Measurements from ENCODE around the gene METTL13.

Gene METTL13

DNA sequence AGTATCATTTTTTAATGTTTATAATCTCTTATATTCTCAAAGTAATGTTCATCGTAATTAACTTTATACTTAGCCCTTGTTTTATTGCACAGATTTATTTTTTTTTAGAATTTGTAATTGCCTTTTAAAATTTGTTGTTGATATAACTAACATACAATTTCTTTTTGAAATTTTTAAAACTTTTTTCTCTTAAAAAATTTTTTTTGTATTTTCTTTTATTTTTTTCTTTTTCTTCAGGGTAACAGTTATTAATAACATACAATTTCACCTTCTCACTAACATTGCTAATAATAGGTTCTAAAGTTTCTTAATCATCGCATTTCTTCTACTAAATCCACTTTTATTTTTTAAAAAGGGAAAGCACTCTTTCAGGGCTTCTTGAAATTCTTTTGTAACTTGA is 28.3 kb upstream of the METTL13 start:
- Histone ChIP-seq H3K27me3 (ENCODE audit: insufficient read depth, poor library complexity, severe bottlenecking) (no peaks in the 10 kb centered on the region), H3K27ac (replicated peaks) (no peak overlapping the region), H3K4me3 (replicated peaks; ENCODE audit: insufficient read depth, low read length) (no peak overlapping the region)
- TF ChIP-seq SPI1 (IDR thresholded peaks at IDR 0.05; ENCODE audit: borderline replicate concordance, low read depth) (no peak), GABPA (IDR thresholded peaks at IDR 0.05; ENCODE audit: low read depth) (no peak), POLR2AphosphoS5 (IDR thresholded peaks at IDR 0.05; ENCODE audit: low read depth) (no peak)
- TF ChIP-seq, protein P1, sequence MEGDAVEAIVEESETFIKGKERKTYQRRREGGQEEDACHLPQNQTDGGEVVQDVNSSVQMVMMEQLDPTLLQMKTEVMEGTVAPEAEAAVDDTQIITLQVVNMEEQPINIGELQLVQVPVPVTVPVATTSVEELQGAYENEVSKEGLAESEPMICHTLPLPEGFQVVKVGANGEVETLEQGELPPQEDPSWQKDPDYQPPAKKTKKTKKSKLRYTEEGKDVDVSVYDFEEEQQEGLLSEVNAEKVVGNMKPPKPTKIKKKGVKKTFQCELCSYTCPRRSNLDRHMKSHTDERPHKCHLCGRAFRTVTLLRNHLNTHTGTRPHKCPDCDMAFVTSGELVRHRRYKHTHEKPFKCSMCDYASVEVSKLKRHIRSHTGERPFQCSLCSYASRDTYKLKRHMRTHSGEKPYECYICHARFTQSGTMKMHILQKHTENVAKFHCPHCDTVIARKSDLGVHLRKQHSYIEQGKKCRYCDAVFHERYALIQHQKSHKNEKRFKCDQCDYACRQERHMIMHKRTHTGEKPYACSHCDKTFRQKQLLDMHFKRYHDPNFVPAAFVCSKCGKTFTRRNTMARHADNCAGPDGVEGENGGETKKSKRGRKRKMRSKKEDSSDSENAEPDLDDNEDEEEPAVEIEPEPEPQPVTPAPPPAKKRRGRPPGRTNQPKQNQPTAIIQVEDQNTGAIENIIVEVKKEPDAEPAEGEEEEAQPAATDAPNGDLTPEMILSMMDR (IDR thresholded peaks at IDR 0.05; ENCODE audit: insufficient read depth, low read length), result no peak
- TF ChIP-seq, protein P2, sequence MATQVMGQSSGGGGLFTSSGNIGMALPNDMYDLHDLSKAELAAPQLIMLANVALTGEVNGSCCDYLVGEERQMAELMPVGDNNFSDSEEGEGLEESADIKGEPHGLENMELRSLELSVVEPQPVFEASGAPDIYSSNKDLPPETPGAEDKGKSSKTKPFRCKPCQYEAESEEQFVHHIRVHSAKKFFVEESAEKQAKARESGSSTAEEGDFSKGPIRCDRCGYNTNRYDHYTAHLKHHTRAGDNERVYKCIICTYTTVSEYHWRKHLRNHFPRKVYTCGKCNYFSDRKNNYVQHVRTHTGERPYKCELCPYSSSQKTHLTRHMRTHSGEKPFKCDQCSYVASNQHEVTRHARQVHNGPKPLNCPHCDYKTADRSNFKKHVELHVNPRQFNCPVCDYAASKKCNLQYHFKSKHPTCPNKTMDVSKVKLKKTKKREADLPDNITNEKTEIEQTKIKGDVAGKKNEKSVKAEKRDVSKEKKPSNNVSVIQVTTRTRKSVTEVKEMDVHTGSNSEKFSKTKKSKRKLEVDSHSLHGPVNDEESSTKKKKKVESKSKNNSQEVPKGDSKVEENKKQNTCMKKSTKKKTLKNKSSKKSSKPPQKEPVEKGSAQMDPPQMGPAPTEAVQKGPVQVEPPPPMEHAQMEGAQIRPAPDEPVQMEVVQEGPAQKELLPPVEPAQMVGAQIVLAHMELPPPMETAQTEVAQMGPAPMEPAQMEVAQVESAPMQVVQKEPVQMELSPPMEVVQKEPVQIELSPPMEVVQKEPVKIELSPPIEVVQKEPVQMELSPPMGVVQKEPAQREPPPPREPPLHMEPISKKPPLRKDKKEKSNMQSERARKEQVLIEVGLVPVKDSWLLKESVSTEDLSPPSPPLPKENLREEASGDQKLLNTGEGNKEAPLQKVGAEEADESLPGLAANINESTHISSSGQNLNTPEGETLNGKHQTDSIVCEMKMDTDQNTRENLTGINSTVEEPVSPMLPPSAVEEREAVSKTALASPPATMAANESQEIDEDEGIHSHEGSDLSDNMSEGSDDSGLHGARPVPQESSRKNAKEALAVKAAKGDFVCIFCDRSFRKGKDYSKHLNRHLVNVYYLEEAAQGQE (IDR thresholded peaks at IDR 0.05; ENCODE audit: insufficient replicate concordance, low read depth), result no peak
- DNase-seq (ENCODE audit: low read depth in 1 of 2, low spot score in 1 of 2), result no peak

DNA sequence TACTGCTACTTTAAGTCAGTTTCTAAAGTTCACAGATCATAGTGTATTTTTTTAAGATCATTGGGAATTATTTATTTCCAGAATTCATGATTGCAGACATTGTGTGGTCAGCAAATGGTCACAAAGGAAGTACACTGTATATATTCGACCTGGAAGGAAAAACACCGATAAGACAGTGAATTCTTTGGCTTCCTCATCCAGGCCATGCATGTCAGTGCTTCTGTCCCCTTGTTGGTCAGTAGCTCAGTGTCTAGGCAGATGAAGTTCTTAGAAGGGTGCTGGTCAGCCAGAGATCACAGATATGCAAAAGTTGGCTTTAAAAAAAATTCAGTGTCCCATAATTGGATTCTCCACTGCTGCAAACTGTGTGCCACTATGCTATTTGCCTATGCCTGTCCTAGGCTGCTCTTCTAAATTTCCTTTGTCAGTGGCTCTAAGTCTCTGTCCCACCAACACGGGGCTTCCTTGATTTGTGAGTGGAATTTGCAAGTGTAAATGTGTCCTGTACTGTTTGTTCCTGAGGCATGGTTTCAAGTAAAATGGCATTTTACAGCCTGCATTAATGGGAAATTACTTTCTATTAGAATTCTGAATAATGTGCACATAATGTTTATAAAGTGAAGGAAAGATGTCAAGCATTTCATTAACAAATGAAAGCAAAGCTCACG is 27.6 kb upstream of the METTL13 start:
- no peak overlapping the region for H3K4me3 ChIP-seq (replicated peaks; ENCODE audit: insufficient read depth, low read length)
- H3K27ac ChIP-seq (replicated peaks), result no peak overlapping the region
- DNase-seq (ENCODE audit: low read depth in 1 of 2, low spot score in 1 of 2), result no peak
- no peaks in the 10 kb centered on the region for H3K27me3 ChIP-seq (ENCODE audit: insufficient read depth, poor library complexity, severe bottlenecking)
- TF ChIP-seq POLR2AphosphoS5 (IDR thresholded peaks at IDR 0.05; ENCODE audit: low read depth), result no peak
- TF ChIP-seq SPI1 (IDR thresholded peaks at IDR 0.05; ENCODE audit: borderline replicate concordance, low read depth), result no peak
- TF ChIP-seq, protein P2 (IDR thresholded peaks at IDR 0.05; ENCODE audit: insufficient replicate concordance, low read depth), result no peak
- TF ChIP-seq, protein P1 (IDR thresholded peaks at IDR 0.05; ENCODE audit: insufficient read depth, low read length), result no peak
- TF ChIP-seq GABPA (IDR thresholded peaks at IDR 0.05; ENCODE audit: low read depth), result no peak

DNA sequence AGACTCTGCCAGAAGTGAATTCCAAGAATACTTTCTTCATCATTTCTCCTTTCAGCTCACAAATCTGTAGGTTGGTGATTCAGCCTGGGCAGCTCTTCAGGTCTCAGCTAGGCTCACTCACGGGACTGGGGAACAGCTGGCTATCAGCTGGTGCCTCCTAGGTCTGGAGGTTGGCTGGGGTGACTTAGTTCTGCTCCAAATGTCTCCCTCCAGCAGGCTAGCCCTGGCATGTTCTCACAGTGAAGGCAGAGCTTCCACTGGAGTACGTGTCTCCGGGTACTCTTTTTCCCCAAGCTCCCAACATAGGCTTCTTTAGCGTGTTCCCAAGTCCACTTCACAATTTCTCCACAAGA is 27.1 kb upstream of the METTL13 start:
- no peak for DNase-seq (ENCODE audit: low read depth in 1 of 2, low spot score in 1 of 2)
- TF ChIP-seq POLR2AphosphoS5 (IDR thresholded peaks at IDR 0.05; ENCODE audit: low read depth), result no peak
- no peak for TF ChIP-seq SPI1 (IDR thresholded peaks at IDR 0.05; ENCODE audit: borderline replicate concordance, low read depth)
- TF ChIP-seq GABPA (IDR thresholded peaks at IDR 0.05; ENCODE audit: low read depth), result no peak
- TF ChIP-seq, protein P2 (IDR thresholded peaks at IDR 0.05; ENCODE audit: insufficient replicate concordance, low read depth), result no peak
- TF ChIP-seq, protein P1 (IDR thresholded peaks at IDR 0.05; ENCODE audit: insufficient read depth, low read length), result no peak
- no peaks in the 10 kb centered on the region for H3K27me3 ChIP-seq (ENCODE audit: insufficient read depth, poor library complexity, severe bottlenecking)
- H3K27ac ChIP-seq (replicated peaks), result no peak overlapping the region
- H3K4me3 ChIP-seq (replicated peaks; ENCODE audit: insufficient read depth, low read length), result no peak overlapping the region
